SK-N-SH (cell line): ENCODE measurements around the gene POT1. TPM values are rescaled to one million over a fixed set of nuclear protein-coding genes. Genes with fewer than 3 reads are reported as not detected.

Experiments
- CTCF ChIA-PET: fragments of 300-600, 350-600 bp; formaldehyde crosslinking; extraction: SDS; loops from one replicate; lab custom pipeline; 2021; lab: Yijun Ruan, JAX
- POLR2A ChIA-PET: fragments of 350-600 bp; sonication (Branson Sonifier 250); formaldehyde crosslinking; extraction: SDS; loops from one replicate; lab custom pipeline; 2020; ENCODE audit warnings: antibody characterized with exemption, inconsistent platforms; lab: Yijun Ruan, JAX
- DNase-seq: peaks from one replicate; pipeline ENCODE4 v3.0.0; 2012
- H2AFZ ChIP-seq: fragments of 200-600 bp; sonication (generic); 2 replicates; pipeline ENCODE4 v1.8.1; 2016; ENCODE audit warnings: antibody characterized with exemption, mild to moderate bottlenecking, low read depth
- H3F3A ChIP-seq: fragments of 200-600 bp; sonication (generic); replicated peaks from 2 replicates; pipeline ENCODE3; 2016; ENCODE audit warnings: antibody characterized with exemption, mild to moderate bottlenecking; ENCODE audit not compliant: insufficient read depth
- H3K27ac ChIP-seq, 2 experiments: fragments of 200-500 bp in 1 of 2; fragments of 200-600 bp in 1 of 2; sonication (Bioruptor generic) in 1 of 2; sonication (generic), shearing (Covaris generic) in 1 of 2; 2 replicates each; pipeline versions ENCODE4 v1.5.1 to v1.6.1; 2014 to 2016; ENCODE audit warnings: low read depth in 2 of 2, inconsistent platforms in 1 of 2, low read length in 1 of 2, mild to moderate bottlenecking in 1 of 2, mixed read lengths in 1 of 2
- H3K27me3 ChIP-seq: fragments of 200-600 bp; sonication (generic), shearing (Covaris generic); 2 replicates; pipeline ENCODE4 v1.6.1; 2016; ENCODE audit warnings: mixed run types; ENCODE audit not compliant: insufficient read depth
- H3K36me3 ChIP-seq, 2 experiments: fragments of 200-500 bp in 1 of 2; fragments of 200-600 bp in 1 of 2; sonication (Bioruptor generic) in 1 of 2; sonication (generic) in 1 of 2; replicated peaks in 1 of 2; 2 replicates each; pipeline versions ENCODE3 to v1.5.1; 2014 to 2016; ENCODE audit warnings: low read length in 1 of 2, mild to moderate bottlenecking in 1 of 2; ENCODE audit not compliant: insufficient read depth in 2 of 2, control insufficient read depth in 1 of 2
- H3K4me1 ChIP-seq, 2 experiments: fragments of 200-500 bp in 1 of 2; fragments of 200-600 bp in 1 of 2; sonication (Bioruptor generic) in 1 of 2; sonication (generic), shearing (Covaris generic) in 1 of 2; 2 replicates each; pipeline versions ENCODE4 v1.5.1 to v1.6.1; 2014 to 2016; ENCODE audit warnings: low read depth in 1 of 2, low read length in 1 of 2, mixed run types in 1 of 2; ENCODE audit not compliant: insufficient read depth in 2 of 2, control insufficient read depth in 1 of 2
- H3K4me2 ChIP-seq: fragments of 200-600 bp; sonication (generic), shearing (Covaris generic); 2 replicates; pipeline ENCODE4 v1.6.1; 2017; ENCODE audit warnings: mixed run types
- H3K4me3 ChIP-seq, 2 experiments: fragments of 200-500 bp in 1 of 2; fragments of 200-600 bp in 1 of 2; sonication (Bioruptor generic) in 1 of 2; sonication (generic), shearing (Covaris generic) in 1 of 2; 2 replicates each; pipeline versions ENCODE4 v1.5.1 to v1.8.1; 2014 to 2016; ENCODE audit warnings: low read depth in 2 of 2, inconsistent platforms in 1 of 2, low read length in 1 of 2, mild to moderate bottlenecking in 1 of 2, mixed read lengths in 1 of 2, moderate library complexity in 1 of 2
- H3K79me2 ChIP-seq: fragments of 200-600 bp; sonication (generic); 2 replicates; pipeline ENCODE4 v1.8.1; 2017; ENCODE audit warnings: mild to moderate bottlenecking; ENCODE audit not compliant: insufficient read depth
- H3K9ac ChIP-seq: fragments of 200-600 bp; sonication (generic); 2 replicates; pipeline ENCODE4 v1.6.1; 2017; ENCODE audit warnings: mixed run types
- H3K9me2 ChIP-seq: fragments of 200-600 bp; sonication (generic); 2 replicates; pipeline ENCODE4 v1.6.1; 2017; ENCODE audit warnings: mixed run types
- H3K9me3 ChIP-seq: fragments of 200-600 bp; sonication (generic); 2 replicates; pipeline ENCODE4 v1.6.1; 2017; ENCODE audit warnings: mixed run types, mild to moderate bottlenecking, moderate library complexity
- H4K20me1 ChIP-seq: fragments of 200-600 bp; sonication (generic); 2 replicates; pipeline ENCODE4 v1.6.1; 2017; ENCODE audit warnings: mild to moderate bottlenecking, mixed run types; ENCODE audit not compliant: insufficient read depth
- ELF1 ChIP-seq: IDR thresholded peaks from 2 replicates; pipeline ENCODE4 v1.4.0; 2012
- EZH2phosphoT487 ChIP-seq: fragments of 200-600 bp; sonication (generic); IDR thresholded peaks from 2 replicates; pipeline ENCODE4 v1.6.1; 2017; ENCODE audit warnings: low read depth, mixed run types, mild to moderate bottlenecking, antibody characterized with exemption, moderate library complexity, borderline replicate concordance
- FOXJ3 ChIP-seq: sonication (generic); formaldehyde crosslinking; IDR thresholded peaks from 2 replicates; pipeline ENCODE4 v1.5.1; 2020; ENCODE audit warnings: mild to moderate bottlenecking, missing genetic modification reagents
- FOXM1 ChIP-seq: IDR thresholded peaks from 2 replicates; pipeline ENCODE4 v1.4.0; 2012; ENCODE audit warnings: low read depth, mild to moderate bottlenecking
- GATA2 ChIP-seq: sonication (generic); formaldehyde crosslinking; IDR thresholded peaks from 2 replicates; pipeline ENCODE4 v1.5.0; 2020; ENCODE audit warnings: mild to moderate bottlenecking, missing genetic modification reagents
- MXI1 ChIP-seq: IDR thresholded peaks from 2 replicates; pipeline ENCODE4 v1.6.1; 2012; ENCODE audit warnings: mild to moderate bottlenecking, low read depth, low read length, improper control_type of control experiment
- RAD21 ChIP-seq: IDR thresholded peaks from 2 replicates; pipeline ENCODE4 v1.6.1; 2012; ENCODE audit warnings: mild to moderate bottlenecking, low read length
- RFX5 ChIP-seq: IDR thresholded peaks from 2 replicates; pipeline ENCODE4 v1.6.1; 2012; ENCODE audit warnings: mild to moderate bottlenecking, improper control_type of control experiment, low read length
- TAF1 ChIP-seq: IDR thresholded peaks from 2 replicates; pipeline ENCODE4 v1.6.1; 2012; ENCODE audit warnings: low read depth, mild to moderate bottlenecking, low read length, moderate library complexity, borderline replicate concordance
- TEAD4 ChIP-seq: IDR thresholded peaks from 2 replicates; pipeline ENCODE4 v1.4.0; 2012; ENCODE audit warnings: mild to moderate bottlenecking, borderline replicate concordance; ENCODE audit not compliant: insufficient read depth
- YY1 ChIP-seq: IDR thresholded peaks from 2 replicates; pipeline ENCODE4 v1.4.0; 2012; ENCODE audit warnings: low read depth, mild to moderate bottlenecking
- WGBS: methylation state at CpG from one replicate; pipeline ENCODE4 v1.1.6; 2017; ENCODE audit warnings: low lambda C conversion rate; 5-methylcytosine and 5-hydroxymethylcytosine counted together
- polyA plus RNA-seq, 3 experiments: library from polyadenylated mRNA; depleted of rRNA; stranded (reverse); fragments of >200 nt; gene quantifications; 2 replicates each; pipeline ENCODE4 v1.2.3, GENCODE V29; 2012
- TF ChIP-seq, protein P1 (sequence below): fragments of 150-350 bp; IDR thresholded peaks from 2 replicates; pipeline ENCODE4 v1.6.1; 2016; ENCODE audit warnings: mild to moderate bottlenecking, low read depth, low read length
- TF ChIP-seq, protein P2 (sequence below): IDR thresholded peaks from 2 replicates; pipeline ENCODE4 v1.4.0; 2012; ENCODE audit warnings: low read depth
- TF ChIP-seq, protein P3 (sequence below): fragments of 200-600 bp; sonication (generic); IDR thresholded peaks from 2 replicates; pipeline ENCODE4 v1.6.1; 2017; ENCODE audit warnings: antibody characterized with exemption, mild to moderate bottlenecking, moderate library complexity
- TF ChIP-seq, protein P4 (sequence below): IDR thresholded peaks from 2 replicates; pipeline ENCODE4; 2012

The POT1 gene
- polyA plus RNA-seq, 1 of the 3 experiments (the other 2 are of a cell fraction): 18.1 TPM

DNA sequence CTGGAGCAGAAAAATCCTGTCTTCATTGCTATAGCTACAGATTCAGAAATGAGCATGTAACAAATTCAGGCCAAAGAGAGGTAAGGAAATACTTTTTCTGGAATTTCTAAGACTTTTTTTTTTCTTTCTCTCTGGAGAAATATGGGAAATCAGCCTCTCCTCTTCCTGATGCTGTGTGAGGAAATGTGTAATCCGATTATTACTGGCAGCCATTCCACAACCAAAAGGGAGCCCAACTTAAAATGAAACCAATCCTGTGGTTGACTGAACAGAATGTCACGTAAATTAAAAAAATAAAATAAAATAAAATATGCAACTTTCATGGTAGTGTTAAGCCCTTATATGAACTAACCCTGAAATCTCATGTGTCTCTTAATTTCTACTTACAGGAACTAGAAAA, 10.7 kb upstream of the POT1 start:
- TF ChIP-seq YY1: no peak
- TF ChIP-seq, protein P1, sequence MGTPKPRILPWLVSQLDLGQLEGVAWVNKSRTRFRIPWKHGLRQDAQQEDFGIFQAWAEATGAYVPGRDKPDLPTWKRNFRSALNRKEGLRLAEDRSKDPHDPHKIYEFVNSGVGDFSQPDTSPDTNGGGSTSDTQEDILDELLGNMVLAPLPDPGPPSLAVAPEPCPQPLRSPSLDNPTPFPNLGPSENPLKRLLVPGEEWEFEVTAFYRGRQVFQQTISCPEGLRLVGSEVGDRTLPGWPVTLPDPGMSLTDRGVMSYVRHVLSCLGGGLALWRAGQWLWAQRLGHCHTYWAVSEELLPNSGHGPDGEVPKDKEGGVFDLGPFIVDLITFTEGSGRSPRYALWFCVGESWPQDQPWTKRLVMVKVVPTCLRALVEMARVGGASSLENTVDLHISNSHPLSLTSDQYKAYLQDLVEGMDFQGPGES: no peak
- no peak for TF ChIP-seq ELF1
- TF ChIP-seq RAD21: no peak
- TF ChIP-seq GATA2: no peak
- TF ChIP-seq RFX5: no peak
- TF ChIP-seq, protein P2, sequence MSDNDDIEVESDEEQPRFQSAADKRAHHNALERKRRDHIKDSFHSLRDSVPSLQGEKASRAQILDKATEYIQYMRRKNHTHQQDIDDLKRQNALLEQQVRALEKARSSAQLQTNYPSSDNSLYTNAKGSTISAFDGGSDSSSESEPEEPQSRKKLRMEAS: no peak
- TF ChIP-seq FOXJ3 (CRISPR knock-in tag): no peak
- no peak for TF ChIP-seq TEAD4
- no peak for TF ChIP-seq TAF1
- no peak for TF ChIP-seq MXI1
- TF ChIP-seq FOXM1: no peak
- H3K36me3 ChIP-seq: no peaks in the 10 kb centered on the region
- no peaks in the 10 kb centered on the region for H3K9me2 ChIP-seq
- ChIA-PET POLR2A (no interaction called here), CTCF (no interaction called here)
- no peak overlapping the region for H3K27ac ChIP-seq
- H3K27me3 ChIP-seq: no peaks in the 10 kb centered on the region
- H4K20me1 ChIP-seq: no peaks in the 10 kb centered on the region
- H3K9ac ChIP-seq: no peak overlapping the region
- H3K79me2 ChIP-seq: no peaks in the 10 kb centered on the region
- WGBS: 76% methylated on average over 2 of the region's 2 CpGs
- no peak overlapping the region for H3K4me2 ChIP-seq
- DNase-seq: no peak
- H3K4me1 ChIP-seq: no peaks in the 10 kb centered on the region
- no peak overlapping the region for H3K4me3 ChIP-seq
- peak overlapping the region; percentile 48 for H2AFZ ChIP-seq
- no peaks in the 10 kb centered on the region for H3F3A ChIP-seq
- no peaks in the 10 kb centered on the region for H3K9me3 ChIP-seq

DNA sequence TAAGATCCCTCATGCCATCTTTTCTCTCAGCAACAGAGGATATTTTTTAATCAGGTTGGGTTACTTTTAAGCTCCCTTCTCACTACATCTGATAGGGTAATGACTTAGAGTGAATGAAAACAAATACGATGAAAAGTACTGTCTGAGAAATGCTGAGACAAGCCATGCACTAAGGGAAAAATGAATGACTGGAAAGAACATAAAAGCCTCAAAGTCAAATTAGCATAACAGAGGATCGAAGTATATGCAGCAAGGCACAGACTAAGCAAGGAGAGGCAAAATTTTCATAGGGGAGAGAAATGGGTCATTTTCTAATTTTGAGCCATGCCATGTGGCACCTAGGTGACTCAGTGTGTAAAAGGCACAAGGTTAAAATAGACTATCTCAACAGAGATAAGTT, 8.5 kb upstream of the POT1 start:
- H4K20me1 ChIP-seq: no peaks in the 10 kb centered on the region
- H3F3A ChIP-seq: no peaks in the 10 kb centered on the region
- DNase-seq: no peak
- 68% methylated on average over 2 of the region's 2 CpGs for WGBS
- H3K9ac ChIP-seq: no peak overlapping the region
- H3K27ac ChIP-seq: no peak overlapping the region
- POLR2A ChIA-PET: no interaction called here
- no peaks in the 10 kb centered on the region for H3K79me2 ChIP-seq
- no peaks in the 10 kb centered on the region for H3K27me3 ChIP-seq
- H3K9me3 ChIP-seq: no peaks in the 10 kb centered on the region
- no peak overlapping the region for H2AFZ ChIP-seq
- H3K36me3 ChIP-seq: no peaks in the 10 kb centered on the region
- no peak overlapping the region for H3K4me3 ChIP-seq
- no peaks in the 10 kb centered on the region for H3K9me2 ChIP-seq
- CTCF ChIA-PET: interaction anchor here (0.6 kb wide), 1 partner anchor 17 kb away, joined by 3 read pairs; no protein-coding TSS in a partner anchor
- no peak overlapping the region for H3K4me2 ChIP-seq
- TF ChIP-seq, protein P3, sequence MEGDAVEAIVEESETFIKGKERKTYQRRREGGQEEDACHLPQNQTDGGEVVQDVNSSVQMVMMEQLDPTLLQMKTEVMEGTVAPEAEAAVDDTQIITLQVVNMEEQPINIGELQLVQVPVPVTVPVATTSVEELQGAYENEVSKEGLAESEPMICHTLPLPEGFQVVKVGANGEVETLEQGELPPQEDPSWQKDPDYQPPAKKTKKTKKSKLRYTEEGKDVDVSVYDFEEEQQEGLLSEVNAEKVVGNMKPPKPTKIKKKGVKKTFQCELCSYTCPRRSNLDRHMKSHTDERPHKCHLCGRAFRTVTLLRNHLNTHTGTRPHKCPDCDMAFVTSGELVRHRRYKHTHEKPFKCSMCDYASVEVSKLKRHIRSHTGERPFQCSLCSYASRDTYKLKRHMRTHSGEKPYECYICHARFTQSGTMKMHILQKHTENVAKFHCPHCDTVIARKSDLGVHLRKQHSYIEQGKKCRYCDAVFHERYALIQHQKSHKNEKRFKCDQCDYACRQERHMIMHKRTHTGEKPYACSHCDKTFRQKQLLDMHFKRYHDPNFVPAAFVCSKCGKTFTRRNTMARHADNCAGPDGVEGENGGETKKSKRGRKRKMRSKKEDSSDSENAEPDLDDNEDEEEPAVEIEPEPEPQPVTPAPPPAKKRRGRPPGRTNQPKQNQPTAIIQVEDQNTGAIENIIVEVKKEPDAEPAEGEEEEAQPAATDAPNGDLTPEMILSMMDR: no peak
- TF ChIP-seq, protein P4, sequence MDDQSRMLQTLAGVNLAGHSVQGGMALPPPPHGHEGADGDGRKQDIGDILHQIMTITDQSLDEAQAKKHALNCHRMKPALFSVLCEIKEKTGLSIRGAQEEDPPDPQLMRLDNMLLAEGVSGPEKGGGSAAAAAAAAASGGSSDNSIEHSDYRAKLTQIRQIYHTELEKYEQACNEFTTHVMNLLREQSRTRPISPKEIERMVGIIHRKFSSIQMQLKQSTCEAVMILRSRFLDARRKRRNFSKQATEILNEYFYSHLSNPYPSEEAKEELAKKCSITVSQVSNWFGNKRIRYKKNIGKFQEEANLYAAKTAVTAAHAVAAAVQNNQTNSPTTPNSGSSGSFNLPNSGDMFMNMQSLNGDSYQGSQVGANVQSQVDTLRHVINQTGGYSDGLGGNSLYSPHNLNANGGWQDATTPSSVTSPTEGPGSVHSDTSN: no peak
- TF ChIP-seq EZH2phosphoT487: no peak
- no peaks in the 10 kb centered on the region for H3K4me1 ChIP-seq
